IPS-18c (cell line): ENCODE results near the gene APOA4.

Source experiments
- H3K4me3 ChIP-seq: 2 replicates; pipeline ENCODE4 v1.7.0; 2013; ENCODE audit warnings: low read depth, mild to moderate bottlenecking, low read length, moderate library complexity; ENCODE audit not compliant: insufficient read depth
- H3K9me3 ChIP-seq: one replicate; pipeline ENCODE4 v1.6.1; 2013; ENCODE audit warnings: mild to moderate bottlenecking, low read length, moderate library complexity; ENCODE audit not compliant: control insufficient read depth, insufficient read depth

APOA4 gene

DNA sequence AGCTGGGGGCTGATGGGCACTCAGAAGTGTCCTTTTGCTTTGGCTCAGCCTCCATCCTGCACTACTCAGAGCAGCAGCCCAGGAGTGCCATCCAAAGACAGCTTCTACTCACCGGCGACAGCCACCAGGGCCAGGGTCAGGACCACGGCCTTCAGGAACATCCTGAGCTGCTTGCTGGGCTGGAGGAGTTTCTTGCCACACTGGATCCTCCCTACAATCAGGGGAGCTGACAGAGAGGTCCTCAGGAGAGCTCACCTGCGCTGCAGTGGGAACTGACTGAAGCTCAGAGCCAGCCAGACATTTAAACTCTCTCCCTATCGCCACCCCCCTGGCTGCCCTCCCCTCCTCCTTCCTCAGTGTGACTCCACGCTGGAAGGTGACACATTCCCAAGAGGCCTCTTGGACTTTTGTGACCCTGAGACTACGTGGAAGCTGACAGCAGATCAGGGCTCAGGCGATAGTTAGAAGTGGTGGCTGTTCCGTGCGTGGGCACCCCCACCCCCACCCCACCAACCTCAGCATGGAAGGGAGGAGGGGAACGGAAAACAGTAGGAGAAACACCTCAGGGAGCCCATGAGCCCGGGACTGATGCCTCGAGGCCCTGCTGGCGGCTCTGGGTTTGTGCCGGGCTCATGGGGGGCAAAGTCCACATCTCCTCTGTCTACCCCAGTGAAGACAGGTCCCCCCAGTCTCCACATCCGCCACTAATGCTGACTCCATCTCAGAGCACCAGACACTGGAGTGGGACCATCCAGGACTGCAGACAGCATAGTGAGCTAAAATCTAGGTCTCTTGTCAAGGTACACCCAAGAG is at the start of gene APOA4:
Gene APOA4, minus strand, starts transcription at position 274 of the 813 bp plus-strand sequence. Its CDS starts 113 bp downstream, at position 161.
- no peaks in the 10 kb centered on the region for H3K9me3 ChIP-seq
- H3K4me3 ChIP-seq, result no peak within 1 kb of the TSS

DNA sequence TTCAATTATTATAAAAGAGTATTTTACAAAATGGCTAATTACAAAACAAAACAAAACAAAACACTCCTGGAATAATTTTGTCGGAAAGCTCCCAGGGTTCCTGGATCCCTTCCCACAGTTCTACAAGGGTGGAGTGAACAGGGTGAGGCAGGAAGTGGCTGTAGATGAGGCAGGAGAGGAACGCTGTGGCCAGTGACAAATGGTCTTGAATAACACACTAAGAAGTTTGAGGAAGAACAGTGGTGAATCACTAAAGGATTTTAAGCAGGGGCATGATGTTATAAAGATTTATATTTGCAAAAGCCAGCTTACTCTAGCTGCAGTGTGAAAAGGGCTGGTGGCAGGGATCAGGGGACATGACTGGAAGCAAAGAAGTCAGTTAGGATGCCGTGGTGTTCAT is 48.1 kb upstream of the APOA4 start:
- H3K9me3 ChIP-seq, result no peaks in the 10 kb centered on the region

DNA sequence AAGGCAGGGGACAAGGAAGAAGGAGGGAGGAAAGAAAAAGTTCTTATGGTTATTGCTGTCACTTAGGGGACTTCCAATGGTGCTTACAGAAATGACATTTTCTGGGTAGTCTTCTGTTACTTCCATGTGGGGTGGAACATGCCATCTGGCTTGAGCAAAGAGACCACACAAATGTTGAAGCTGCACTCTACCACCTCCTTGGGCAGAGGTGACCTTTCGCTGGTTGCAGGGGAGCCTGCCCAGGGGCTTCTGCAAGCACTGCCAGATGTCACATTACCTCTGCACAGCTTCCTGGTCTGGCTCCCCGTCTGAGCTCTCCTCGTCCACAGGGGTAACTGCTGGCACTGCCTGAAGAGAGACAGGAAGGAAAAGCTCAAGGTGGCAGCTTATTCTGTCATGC is 47.0 kb upstream of the APOA4 start:
- no peaks in the 10 kb centered on the region for H3K9me3 ChIP-seq
- H3K4me3 ChIP-seq, result no peak overlapping the region

More for the DNA sequence above, 48.1 kb upstream of the APOA4 start:
- H3K4me3 ChIP-seq, result no peak overlapping the region

- Histone ChIP-seq H3K4me3 (no peak overlapping the region), H3K9me3 (no peaks in the 10 kb centered on the region)
Observed at GRCh38 chr11:116869610-116870009, 46.5 kb upstream of the APOA4 start.

DNA sequence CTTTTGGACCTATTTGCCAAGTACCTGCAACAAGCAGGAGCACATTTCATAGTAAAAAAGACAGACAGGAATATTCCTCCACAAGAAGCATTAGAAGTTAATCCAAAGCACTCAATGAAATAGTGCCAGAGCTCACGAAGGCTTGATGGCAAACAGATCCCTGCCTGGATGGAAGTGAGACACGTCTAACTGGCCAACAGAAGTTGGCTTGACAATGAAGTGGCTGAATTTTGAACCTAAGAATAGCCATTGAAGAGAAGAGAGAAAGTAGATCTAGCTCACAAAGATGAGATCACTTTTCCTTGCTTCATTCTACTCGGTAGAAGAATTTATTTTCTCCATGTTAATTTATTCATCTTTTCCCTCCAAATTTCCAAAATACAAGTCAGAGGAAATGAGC is 45.0 kb upstream of the APOA4 start:
- Histone ChIP-seq H3K9me3 (no peaks in the 10 kb centered on the region), H3K4me3 (no peak overlapping the region)

- H3K4me3 ChIP-seq, result no peak overlapping the region
- H3K9me3 ChIP-seq, result no peaks in the 10 kb centered on the region
Observed at GRCh38 chr11:116867619-116868018, 44.5 kb upstream of the APOA4 start.

DNA sequence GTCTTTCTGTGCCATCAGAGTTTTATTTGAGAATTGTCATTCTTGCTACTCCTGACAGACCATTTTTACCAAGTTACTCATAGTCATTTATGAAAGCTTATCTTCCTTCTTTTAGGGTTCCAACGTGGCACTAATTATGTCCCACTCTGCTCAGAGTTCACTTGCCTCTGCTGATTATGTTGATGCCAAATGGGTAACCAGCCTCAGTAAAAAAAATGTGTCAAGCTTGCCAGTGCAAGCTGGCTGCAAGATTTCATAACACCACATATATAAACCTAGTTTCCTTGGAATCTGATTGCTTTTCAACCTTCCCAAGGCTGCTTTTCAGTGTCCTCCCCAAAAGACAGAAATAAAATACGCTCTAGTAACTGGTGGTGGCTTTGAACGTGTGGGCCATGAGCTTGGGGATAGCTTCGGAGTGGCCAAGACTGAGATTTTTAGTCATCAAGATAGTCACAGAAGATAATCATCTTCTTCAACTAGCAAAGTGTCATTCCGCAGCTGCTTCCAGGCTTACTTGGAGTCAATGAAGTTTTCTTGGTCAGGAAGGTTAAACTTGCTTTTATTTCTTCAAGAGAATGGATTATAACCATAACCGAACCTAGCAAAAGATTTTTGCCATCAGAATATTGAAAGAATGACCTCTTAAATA is 43.8 kb upstream of the APOA4 start:
- no peaks in the 10 kb centered on the region for H3K9me3 ChIP-seq

DNA sequence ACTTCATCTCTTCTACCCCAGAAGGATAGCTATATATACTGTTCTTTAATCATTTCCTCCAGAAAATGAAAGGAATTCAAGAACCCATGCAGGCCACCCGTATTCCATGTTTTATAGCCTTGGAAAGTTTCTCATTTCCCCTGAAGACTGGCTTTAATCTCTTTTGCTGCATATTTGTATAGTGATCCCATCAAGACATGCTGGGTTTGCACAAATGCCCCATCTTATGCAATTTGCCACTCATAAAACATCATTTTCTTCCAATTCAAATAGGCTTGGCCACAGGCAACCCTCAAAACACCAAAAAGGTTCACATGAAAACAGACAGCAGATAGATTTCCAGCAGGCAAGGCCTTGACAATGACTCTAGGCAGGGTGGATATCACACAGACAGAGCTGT is 42.6 kb upstream of the APOA4 start:
- no peaks in the 10 kb centered on the region for H3K9me3 ChIP-seq
- H3K4me3 ChIP-seq, result no peak overlapping the region

More for the DNA sequence above, 43.8 kb upstream of the APOA4 start:
- no peak overlapping the region for H3K4me3 ChIP-seq

GRCh38 chr11:116864531-116864930 is 41.4 kb upstream of the APOA4 start:
- H3K9me3 ChIP-seq, result no peaks in the 10 kb centered on the region

DNA sequence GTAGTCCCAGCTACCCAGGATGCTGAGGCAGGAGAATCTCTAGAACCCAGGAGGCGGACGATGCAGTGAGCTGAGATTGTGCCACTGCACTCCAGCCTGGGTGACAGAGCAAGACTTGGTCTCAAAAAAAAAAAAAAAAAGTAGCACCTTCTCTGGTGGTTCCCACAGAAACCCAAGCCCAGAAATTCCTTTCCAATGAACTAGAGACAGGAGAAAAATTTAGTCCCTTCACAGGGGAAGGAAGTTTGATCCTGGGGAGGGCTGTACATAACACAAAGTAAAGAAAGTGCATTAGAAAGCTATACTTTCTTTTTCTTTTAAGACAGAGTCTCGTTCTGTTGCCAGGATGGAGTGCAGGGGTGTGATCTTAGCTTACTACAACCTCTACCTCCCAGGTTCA is 39.8 kb upstream of the APOA4 start:
- H3K4me3 ChIP-seq, result no peak overlapping the region

More at GRCh38 chr11:116864531-116864930, 41.4 kb upstream of the APOA4 start:
- H3K4me3 ChIP-seq, result no peak overlapping the region

GRCh38 chr11:116862185-116862584 is 39.1 kb upstream of the APOA4 start:
- Histone ChIP-seq H3K9me3 (no peaks in the 10 kb centered on the region), H3K4me3 (no peak overlapping the region)

More for the DNA sequence above, 39.8 kb upstream of the APOA4 start:
- no peaks in the 10 kb centered on the region for H3K9me3 ChIP-seq

GRCh38 chr11:116861539-116861938 is 38.4 kb upstream of the APOA4 start:
- no peak overlapping the region for H3K4me3 ChIP-seq
- no peaks in the 10 kb centered on the region for H3K9me3 ChIP-seq

- Histone ChIP-seq H3K4me3 (no peak overlapping the region), H3K9me3 (no peaks in the 10 kb centered on the region)
Observed at GRCh38 chr11:116860303-116860702, 37.2 kb upstream of the APOA4 start.

DNA sequence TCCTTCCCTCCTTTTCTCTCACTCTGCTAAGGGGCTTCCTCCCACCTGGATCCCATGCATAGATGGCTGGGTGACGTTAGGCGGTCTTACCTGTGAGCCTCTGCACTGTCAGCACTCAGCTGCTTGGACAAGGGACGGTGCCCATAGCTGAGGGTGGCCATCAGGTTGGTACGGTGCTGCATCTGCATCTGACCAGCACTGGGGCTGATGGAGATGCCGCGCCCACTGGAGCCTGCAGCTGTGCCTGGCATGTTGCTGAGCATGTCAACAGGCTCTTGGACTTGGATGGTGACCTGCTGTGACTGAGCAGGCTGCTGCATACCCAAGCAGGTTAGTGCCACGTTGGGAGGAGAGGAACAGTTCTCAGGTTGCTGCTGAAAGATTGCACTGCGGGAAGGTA is 36.1 kb upstream of the APOA4 start:
- Histone ChIP-seq H3K9me3 (no peaks in the 10 kb centered on the region), H3K4me3 (no peak overlapping the region)

DNA sequence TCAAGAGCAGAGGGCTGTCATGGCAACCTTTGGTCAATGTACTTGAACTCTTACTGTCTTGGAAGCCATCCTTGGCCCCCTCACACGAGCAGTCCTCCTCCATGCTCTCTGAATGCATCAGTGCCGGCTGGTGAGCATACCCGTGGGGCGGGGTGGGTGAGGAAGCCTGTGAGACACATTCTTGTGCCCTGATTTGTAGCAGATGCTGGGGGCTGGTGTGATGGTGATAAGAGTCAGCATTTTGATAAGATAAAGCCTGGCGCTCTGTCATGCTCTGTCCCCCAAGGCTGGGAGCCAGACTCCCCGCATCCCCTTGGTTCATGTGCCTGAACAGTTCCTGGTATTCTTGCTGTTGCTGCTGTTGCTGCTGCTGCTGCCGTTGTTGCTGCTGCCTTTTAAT is 34.8 kb upstream of the APOA4 start:
- no peak overlapping the region for H3K4me3 ChIP-seq
- no peaks in the 10 kb centered on the region for H3K9me3 ChIP-seq

DNA sequence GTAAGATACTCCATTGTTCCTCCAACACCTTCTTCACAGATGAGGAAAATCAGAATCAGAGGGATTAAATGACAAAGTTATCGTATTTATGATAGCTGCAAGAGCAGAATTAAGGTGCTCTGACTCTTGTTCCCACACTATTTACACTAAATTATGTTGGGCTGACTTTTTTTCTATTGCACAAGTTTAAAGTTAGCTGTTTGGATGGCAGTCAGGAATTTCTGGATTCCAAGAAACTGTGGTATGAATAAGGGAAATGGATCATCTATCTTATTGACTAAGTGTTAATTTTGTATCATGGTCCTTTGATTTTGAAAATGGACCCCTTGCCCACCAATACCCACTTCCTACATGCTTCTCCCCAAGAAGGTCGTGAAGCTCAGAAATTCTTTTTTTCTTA is 34.2 kb upstream of the APOA4 start:
- H3K9me3 ChIP-seq, result no peaks in the 10 kb centered on the region
- no peak overlapping the region for H3K4me3 ChIP-seq

GRCh38 chr11:116856423-116856822 is 33.3 kb upstream of the APOA4 start:
- H3K9me3 ChIP-seq, result no peaks in the 10 kb centered on the region
- H3K4me3 ChIP-seq, result no peak overlapping the region

GRCh38 chr11:116855413-116855812 is 32.3 kb upstream of the APOA4 start:
- H3K9me3 ChIP-seq, result no peaks in the 10 kb centered on the region
- no peak overlapping the region for H3K4me3 ChIP-seq
